Choroid plexus epithelial cell (primary cell): ENCODE measurements around the gene GSAP.

Source experiments
- DNase-seq: peaks from one replicate; pipeline ENCODE4 v3.0.0-alpha.2; 2010; ENCODE audit warnings: low read depth
- H3K4me3 ChIP-seq: 2 replicates; pipeline ENCODE4 v1.5.1; 2011; ENCODE audit warnings: low read depth, mild to moderate bottlenecking, control low read depth, low read length, moderate library complexity
- CTCF ChIP-seq: conservative IDR thresholded peaks from 2 replicates; pipeline ENCODE4 v1.5.1; 2011; ENCODE audit warnings: low read depth, mild to moderate bottlenecking, control low read depth, inconsistent platforms, low read length, moderate library complexity

Gene GSAP

GRCh38 chr7:77409739-77410547 is 6.2 kb downstream of the GSAP start:
- DNase-seq: peak; percentile 93

GRCh38 chr7:77409005-77409738 is 7.0 kb downstream of the GSAP start:
- TF ChIP-seq CTCF: no peak
- DNase-seq: peak; percentile 87
- H3K4me3 ChIP-seq: no peak overlapping the region

More at GRCh38 chr7:77409739-77410547, 6.2 kb downstream of the GSAP start:
- no peak overlapping the region for H3K4me3 ChIP-seq
- TF ChIP-seq CTCF: no peak

GRCh38 chr7:77407906-77408305 is 8.2 kb downstream of the GSAP start:
- no peak overlapping the region for H3K4me3 ChIP-seq
- TF ChIP-seq CTCF: no peak
- no peak for DNase-seq

- H3K4me3 ChIP-seq: no peak overlapping the region
- TF ChIP-seq CTCF: no peak
- DNase-seq: no peak
Observed at GRCh38 chr7:77406421-77406820, 9.7 kb downstream of the GSAP start.

GRCh38 chr7:77404641-77405040 is 11.5 kb downstream of the GSAP start:
- no peak for TF ChIP-seq CTCF
- no peak for DNase-seq
- H3K4me3 ChIP-seq: no peak overlapping the region

- no peak for DNase-seq
- H3K4me3 ChIP-seq: no peak overlapping the region
- TF ChIP-seq CTCF: no peak
Observed at GRCh38 chr7:77403957-77404356, 12.2 kb downstream of the GSAP start.
